Kidney epithelial cell (primary cell): ENCODE results near the gene MYH7. TPM values are rescaled to one million over a fixed set of nuclear protein-coding genes. Genes with fewer than 3 reads are reported as not detected.
"Not testable (repeated sequence)": the region's sequence is repeated elsewhere in the genome, so short reads cannot be mapped to it uniquely, and the experiment has no call there.

Experiments used
- DNase-seq: peaks from one replicate; pipeline ENCODE4 v3.0.0-alpha.2; 2010; ENCODE audit warnings: low read depth
- H3K27me3 ChIP-seq: 2 replicates; pipeline ENCODE4 v1.6.0; 2011; ENCODE audit warnings: low read length; ENCODE audit not compliant: control insufficient read depth, insufficient read depth
- H3K36me3 ChIP-seq: 2 replicates; pipeline ENCODE4 v1.5.1; 2011; ENCODE audit warnings: low read length; ENCODE audit not compliant: control insufficient read depth, insufficient read depth
- H3K4me3 ChIP-seq: 2 replicates; pipeline ENCODE4 v1.5.1; 2011; ENCODE audit warnings: low read depth, mild to moderate bottlenecking, control low read depth, low read length
- CTCF ChIP-seq: IDR thresholded peaks from 2 replicates; pipeline ENCODE4 v1.5.1; 2011; ENCODE audit warnings: mild to moderate bottlenecking, moderate library complexity, low read length, control low read depth, inconsistent platforms; ENCODE audit not compliant: insufficient read depth, poor library complexity, severe bottlenecking
- total RNA-seq: library from RNA; depleted of rRNA; stranded (reverse); fragments of >200 nt; gene quantifications from 2 replicates; pipeline ENCODE4 v1.2.3, GENCODE V29; 2015

Gene MYH7
- total RNA-seq, 1 donor from 2014 or later = not detected

GRCh38 chr14:23399591-23399990 lies 35.9 kb downstream of the MYH7 start:
- H3K36me3 ChIP-seq = no peaks in the 10 kb centered on the region
- H3K27me3 ChIP-seq = peaks cover 4% of the 10 kb centered on the region

GRCh38 chr14:23399136-23399535 lies 36.3 kb downstream of the MYH7 start:
- H3K4me3 ChIP-seq = no peak overlapping the region
- peaks cover 4% of the 10 kb centered on the region for H3K27me3 ChIP-seq
- no peak for DNase-seq
- no peaks in the 10 kb centered on the region for H3K36me3 ChIP-seq
- TF ChIP-seq CTCF = no peak

More at GRCh38 chr14:23399591-23399990, 35.9 kb downstream of the MYH7 start:
- TF ChIP-seq CTCF = no peak
- DNase-seq = no peak
- H3K4me3 ChIP-seq = no peak overlapping the region

GRCh38 chr14:23398348-23398747 lies 37.1 kb downstream of the MYH7 start:
- H3K27me3 ChIP-seq = peaks cover 4% of the 10 kb centered on the region
- H3K36me3 ChIP-seq = no peaks in the 10 kb centered on the region
- DNase-seq = no peak
- no peak for TF ChIP-seq CTCF
- no peak overlapping the region for H3K4me3 ChIP-seq

GRCh38 chr14:23396781-23397407 lies 38.6 kb downstream of the MYH7 start:
- Histone ChIP-seq H3K4me3 (no peak overlapping the region), H3K27me3 (peaks cover 2% of the 10 kb centered on the region), H3K36me3 (no peaks in the 10 kb centered on the region)
- no peak for TF ChIP-seq CTCF
- no peak for DNase-seq

- Histone ChIP-seq H3K27me3 (peaks cover 2% of the 10 kb centered on the region), H3K4me3 (no peak overlapping the region), H3K36me3 (no peaks in the 10 kb centered on the region)
- DNase-seq = no peak
- no peak for TF ChIP-seq CTCF
These were observed 39.3 kb downstream of the MYH7 start for GRCh38 chr14:23396126-23396525.

GRCh38 chr14:23392613-23393012 lies 42.8 kb downstream of the MYH7 start:
- TF ChIP-seq CTCF = no peak
- Histone ChIP-seq H3K27me3 (peaks cover 6% of the 10 kb centered on the region), H3K36me3 (no peaks in the 10 kb centered on the region)

GRCh38 chr14:23389871-23390270 lies 45.6 kb downstream of the MYH7 start:
- H3K27me3 ChIP-seq, H3K36me3 ChIP-seq: not testable (repeated sequence)

More at GRCh38 chr14:23392613-23393012, 42.8 kb downstream of the MYH7 start:
- DNase-seq = no peak
- no peak overlapping the region for H3K4me3 ChIP-seq

More at GRCh38 chr14:23389871-23390270, 45.6 kb downstream of the MYH7 start:
- not testable (repeated sequence) for DNase-seq, H3K4me3 ChIP-seq
